GM12892 (cell line): Measurements from ENCODE around the gene LNPK.

Experiments
- POLR2A ChIP-seq: IDR thresholded peaks from 2 replicates; pipeline ENCODE4 v1.6.1; 2011; ENCODE audit warnings: low read depth, low read length, control low read depth
- POLR2AphosphoS5 ChIP-seq: IDR thresholded peaks from 2 replicates; pipeline ENCODE4 v1.6.1; 2011; ENCODE audit warnings: low read depth, low read length, control low read depth

GRCh38 chr2:176038694-176039093 lies 36.6 kb upstream of the LNPK start:
- TF ChIP-seq POLR2AphosphoS5, result no peak
- no peak for TF ChIP-seq POLR2A
